T1000 (cell line): ENCODE results near the gene ILK.

Experiments
- DNase-seq: peaks from one replicate; lab custom pipeline; 2025; ENCODE audit warnings: mixed read lengths; lab: John Stamatoyannopoulos, UW

The ILK gene

GRCh38 chr11:6574816-6575715, 28.5 kb upstream of the ILK start:
- DNase-seq: no peak

GRCh38 chr11:6576471-6577373, 26.9 kb upstream of the ILK start:
- DNase-seq: no peak

- DNase-seq: no peak
Measured at GRCh38 chr11:6578134-6578533, 25.4 kb upstream of the ILK start.

- DNase-seq: no peak
Measured at GRCh38 chr11:6579681-6580080, 23.9 kb upstream of the ILK start.

- no peak for DNase-seq
Measured at GRCh38 chr11:6583584-6583983, 20.0 kb upstream of the ILK start.

GRCh38 chr11:6584528-6584927, 19.0 kb upstream of the ILK start:
- no peak for DNase-seq

- no peak for DNase-seq
Measured at GRCh38 chr11:6586434-6587359, 16.9 kb upstream of the ILK start.

- DNase-seq: no peak
Measured at GRCh38 chr11:6587360-6587953, 16.1 kb upstream of the ILK start.

GRCh38 chr11:6588018-6588417, 15.6 kb upstream of the ILK start:
- no peak for DNase-seq

- no peak for DNase-seq
Measured at GRCh38 chr11:6594142-6594768, 9.3 kb upstream of the ILK start.

GRCh38 chr11:6596239-6596877, 7.2 kb upstream of the ILK start:
- DNase-seq: no peak

- no peak for DNase-seq
Measured at GRCh38 chr11:6598555-6598954, 5.0 kb upstream of the ILK start.

GRCh38 chr11:6599449-6599848, 4.1 kb upstream of the ILK start:
- DNase-seq: no peak

- DNase-seq: no peak
Measured at GRCh38 chr11:6599881-6600390, 3.6 kb upstream of the ILK start.

- no peak for DNase-seq
Measured at GRCh38 chr11:6601041-6601461, 2.5 kb upstream of the ILK start.

GRCh38 chr11:6602096-6602940, 1.3 kb upstream of the ILK start:
- no peak for DNase-seq

GRCh38 chr11:6604081-6604626, 580 bp downstream of the ILK start:
- DNase-seq: peak; percentile 5

- no peak for DNase-seq
Measured at GRCh38 chr11:6604790-6605189, 1.2 kb downstream of the ILK start.
